Measurements from ENCODE around the gene C21orf58. TPM values are rescaled to one million over a fixed set of nuclear protein-coding genes. Genes with fewer than 3 reads are reported as not detected.

Gene C21orf58
- total and polyA plus RNA-seq, 12 donors: 0.51 to 2.9 (median 1.3) TPM

- ATAC-seq (peak in 1 of 8 donors; percentile 26), DNase-seq (no peak)
- no peaks in the 10 kb centered on the region for H3K27me3 ChIP-seq
- intact Hi-C loops (cut with DNase I): no loop called here
- H3K36me3 ChIP-seq: peaks cover 0 to 72% (median 36%) of the 10 kb centered on the region in 9 donors
- no peak overlapping the region for H3K27ac ChIP-seq
- H3K4me3 ChIP-seq: no peak overlapping the region
- WGBS, 2 donors: 94 to 98% methylated on average over 34 of the region's 34 CpGs
- no peaks in the 10 kb centered on the region for H3K9me3 ChIP-seq
- H3K4me1 ChIP-seq: peaks cover 0 to 8% (median 0%) of the 10 kb centered on the region in 9 donors
- TF ChIP-seq, protein P1, sequence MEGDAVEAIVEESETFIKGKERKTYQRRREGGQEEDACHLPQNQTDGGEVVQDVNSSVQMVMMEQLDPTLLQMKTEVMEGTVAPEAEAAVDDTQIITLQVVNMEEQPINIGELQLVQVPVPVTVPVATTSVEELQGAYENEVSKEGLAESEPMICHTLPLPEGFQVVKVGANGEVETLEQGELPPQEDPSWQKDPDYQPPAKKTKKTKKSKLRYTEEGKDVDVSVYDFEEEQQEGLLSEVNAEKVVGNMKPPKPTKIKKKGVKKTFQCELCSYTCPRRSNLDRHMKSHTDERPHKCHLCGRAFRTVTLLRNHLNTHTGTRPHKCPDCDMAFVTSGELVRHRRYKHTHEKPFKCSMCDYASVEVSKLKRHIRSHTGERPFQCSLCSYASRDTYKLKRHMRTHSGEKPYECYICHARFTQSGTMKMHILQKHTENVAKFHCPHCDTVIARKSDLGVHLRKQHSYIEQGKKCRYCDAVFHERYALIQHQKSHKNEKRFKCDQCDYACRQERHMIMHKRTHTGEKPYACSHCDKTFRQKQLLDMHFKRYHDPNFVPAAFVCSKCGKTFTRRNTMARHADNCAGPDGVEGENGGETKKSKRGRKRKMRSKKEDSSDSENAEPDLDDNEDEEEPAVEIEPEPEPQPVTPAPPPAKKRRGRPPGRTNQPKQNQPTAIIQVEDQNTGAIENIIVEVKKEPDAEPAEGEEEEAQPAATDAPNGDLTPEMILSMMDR (IDR thresholded peaks at IDR 0.05): no peak
Observed at GRCh38 chr21:46346296-46347202, 22.9 kb upstream of the C21orf58 start.

DNA sequence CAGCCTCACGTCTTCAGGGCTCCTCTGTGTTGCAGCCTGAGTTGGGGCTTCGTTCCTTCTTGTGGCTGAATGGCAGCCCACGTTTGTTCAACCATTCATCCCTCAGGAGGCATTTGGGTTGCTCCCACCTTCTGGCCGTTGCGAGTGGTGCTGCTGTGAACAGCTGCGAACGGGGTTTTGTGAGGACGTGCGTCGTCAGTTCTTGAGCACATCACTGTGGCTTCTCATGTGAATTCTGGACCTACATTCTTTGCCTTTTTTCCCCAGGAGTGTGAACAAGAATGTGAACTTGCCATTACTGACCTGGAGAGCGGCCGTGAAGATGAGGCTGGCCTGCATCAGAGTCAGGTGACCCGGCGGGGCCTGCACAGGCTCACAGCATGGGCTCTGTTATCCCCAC lies 22.2 kb upstream of the C21orf58 start:
- H3K27ac ChIP-seq: no peak overlapping the region
- WGBS, 2 donors: 91 to 95% methylated on average over 14 of the region's 14 CpGs
- H3K27me3 ChIP-seq: no peaks in the 10 kb centered on the region
- no peak for ATAC-seq
- TF ChIP-seq, protein P1 (IDR thresholded peaks at IDR 0.05): no peak
- no peaks in the 10 kb centered on the region for H3K9me3 ChIP-seq
- H3K36me3 ChIP-seq: peaks cover 0 to 68% (median 29%) of the 10 kb centered on the region in 9 donors
- intact Hi-C loops (cut with DNase I): no loop called here
- H3K4me1 ChIP-seq: peaks cover 0 to 8% (median 0%) of the 10 kb centered on the region in 9 donors
- H3K4me3 ChIP-seq: no peak overlapping the region
- DNase-seq: no peak

- intact Hi-C loops (cut with DNase I): no loop called here
- TF ChIP-seq, protein P1 (IDR thresholded peaks at IDR 0.05): no peak
- Histone ChIP-seq H3K9me3 (no peaks in the 10 kb centered on the region), H3K36me3 (peaks cover 0 to 65% (median 21%) of the 10 kb centered on the region in 9 donors), H3K27ac (no peak overlapping the region), H3K4me3 (no peak overlapping the region), H3K4me1 (peaks cover 0 to 8% (median 0%) of the 10 kb centered on the region in 9 donors), H3K27me3 (no peaks in the 10 kb centered on the region)
- ATAC-seq (no peak), DNase-seq (no peak)
- 95% methylated on average over 20 of the region's 20 CpGs for WGBS, 2 donors
Observed at GRCh38 chr21:46344219-46344915, 20.7 kb upstream of the C21orf58 start.

- TF ChIP-seq, protein P1 (IDR thresholded peaks at IDR 0.05): no peak
- 91 to 94% methylated on average over 8 of the region's 8 CpGs for WGBS, 2 donors
- intact Hi-C loops (cut with DNase I): no loop called here
- H3K4me1 ChIP-seq: no peaks in the 10 kb centered on the region
- no peak overlapping the region for H3K27ac ChIP-seq
- peaks cover 0 to 65% (median 21%) of the 10 kb centered on the region in 9 donors for H3K36me3 ChIP-seq
- H3K9me3 ChIP-seq: no peaks in the 10 kb centered on the region
- no peaks in the 10 kb centered on the region for H3K27me3 ChIP-seq
- ATAC-seq: no peak
- DNase-seq: no peak
- H3K4me3 ChIP-seq: no peak overlapping the region
Observed at GRCh38 chr21:46340998-46341397, 17.3 kb upstream of the C21orf58 start.

All from heart right ventricle (tissue), 16 donors.